VCaP (cell line): ENCODE data around the gene RABGEF1.
"Not testable (repeated sequence)": the region's sequence is repeated elsewhere in the genome, so short reads cannot be mapped to it uniquely, and the experiment has no call there.

Experiments used
- H3K27ac ChIP-seq: fragments of 450-650 bp; 2 replicates; pipeline ENCODE4 v1.5.1; 2017
- CTCF ChIP-seq: fragments of 450-650 bp; conservative IDR thresholded peaks from 2 replicates; pipeline ENCODE4 v1.5.1; 2017; ENCODE audit warnings: mild to moderate bottlenecking, moderate library complexity

The RABGEF1 gene

DNA sequence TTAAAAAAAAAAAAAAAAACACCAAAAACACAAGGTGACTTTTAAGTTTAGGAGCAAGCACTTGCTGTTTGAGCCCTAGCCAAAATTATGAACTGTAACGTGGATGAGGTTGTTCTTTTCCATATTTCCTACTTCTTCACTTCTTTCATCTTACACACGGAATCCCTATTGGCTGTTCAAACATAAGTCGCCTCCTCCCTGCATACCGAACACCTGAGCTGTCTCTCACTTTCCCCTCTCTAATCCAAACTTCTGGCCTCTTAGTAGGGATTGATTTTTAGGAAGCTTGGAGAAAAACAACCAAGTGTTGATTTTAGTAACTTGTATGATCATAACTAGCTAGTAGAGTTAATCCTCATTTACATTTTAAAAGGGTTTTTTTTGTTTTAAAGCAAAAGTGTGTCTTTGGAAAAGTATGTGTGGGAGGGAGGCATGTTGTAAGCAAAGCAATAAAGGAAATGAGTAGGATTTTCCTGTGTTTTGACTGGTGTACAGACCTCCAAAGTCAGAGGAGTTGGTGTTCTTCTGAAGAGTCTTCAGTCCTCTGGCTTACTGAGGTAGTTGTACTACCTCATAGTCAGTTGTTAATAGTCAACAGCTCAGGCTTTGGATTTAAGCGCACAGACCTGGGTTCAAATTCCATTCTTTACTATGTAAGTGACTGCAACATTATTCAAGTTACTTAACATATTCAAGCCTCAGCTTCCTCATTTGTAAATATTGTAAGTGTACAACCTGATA lies 39.3 kb downstream of the RABGEF1 start:
- no peak overlapping the region for H3K27ac ChIP-seq
- TF ChIP-seq CTCF: no peak

GRCh38 chr7:66781408-66782090 lies 41.0 kb downstream of the RABGEF1 start:
- TF ChIP-seq CTCF: no peak
- no peak overlapping the region for H3K27ac ChIP-seq

DNA sequence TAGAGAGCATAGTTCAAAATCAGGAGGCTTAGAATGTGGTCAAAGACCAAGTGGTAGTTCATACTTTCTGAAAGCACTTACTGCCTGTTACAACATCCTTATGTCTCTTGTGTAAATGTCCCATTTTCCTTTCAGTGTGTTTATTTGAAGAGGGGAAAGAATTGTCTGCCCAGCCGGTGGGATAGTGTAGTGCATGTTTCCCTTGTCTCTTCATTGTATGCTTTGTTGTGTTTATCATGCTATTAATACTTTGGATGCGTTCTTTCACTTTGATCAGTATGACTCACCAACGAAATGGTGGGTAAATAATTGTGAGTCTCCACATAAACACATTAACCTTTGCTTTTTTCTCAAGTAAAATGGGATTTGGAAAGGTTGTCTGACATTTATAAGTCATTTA lies 42.3 kb downstream of the RABGEF1 start:
- not testable (repeated sequence) for H3K27ac ChIP-seq

DNA sequence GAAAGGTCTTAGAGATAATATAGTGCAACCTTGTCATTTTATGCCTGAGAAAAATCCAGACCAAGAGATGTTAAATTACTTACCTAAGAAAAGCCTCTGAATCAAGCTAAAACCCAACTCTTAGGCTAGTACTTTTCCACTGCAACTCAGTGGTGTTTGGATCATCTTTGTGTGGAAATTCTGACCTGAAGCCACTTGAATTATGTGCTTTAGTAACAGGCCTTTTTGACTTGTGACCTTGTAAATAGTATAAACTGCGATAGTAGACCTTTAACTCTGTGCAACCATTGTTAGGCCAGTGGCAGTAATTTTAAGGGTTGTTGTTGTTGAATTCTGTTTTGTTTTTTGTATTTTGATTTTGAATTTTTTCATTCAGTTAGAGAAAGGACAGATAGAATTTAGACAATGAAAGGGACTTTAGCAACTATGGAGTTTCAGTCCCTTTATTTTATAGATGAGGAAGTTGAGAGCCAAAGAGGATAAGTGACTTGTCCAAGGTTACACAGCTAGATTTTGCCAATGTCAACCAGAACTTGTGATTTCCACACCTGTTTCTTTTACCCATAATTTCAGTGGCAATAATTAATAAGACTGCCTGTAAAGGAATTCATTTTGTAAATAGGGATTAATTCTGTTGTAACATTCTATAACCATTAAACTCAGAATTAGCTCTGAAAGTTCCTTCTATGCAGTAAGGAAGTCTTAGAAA lies 43.5 kb downstream of the RABGEF1 start:
- not testable (repeated sequence) for H3K27ac ChIP-seq

DNA sequence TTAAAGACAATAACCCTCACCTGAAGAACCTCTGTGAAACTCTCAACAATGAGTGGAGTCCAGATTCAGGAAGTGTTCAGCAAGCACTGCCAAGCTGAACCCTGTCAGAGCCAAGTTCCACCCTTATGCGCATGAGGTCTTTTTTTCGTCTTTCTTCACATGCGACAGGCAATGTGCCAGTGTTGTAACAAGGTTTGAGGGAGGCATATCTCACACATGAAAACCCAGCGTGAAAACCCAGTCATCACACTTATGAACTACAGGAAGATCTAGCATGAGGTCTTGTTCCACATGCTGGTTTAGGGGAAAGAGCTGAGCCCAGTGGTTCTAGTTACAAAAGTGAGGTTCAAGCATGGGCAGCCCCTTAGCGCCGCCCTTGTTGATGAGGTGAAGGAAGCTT lies 49.7 kb downstream of the RABGEF1 start:
- no peak overlapping the region for H3K27ac ChIP-seq
- TF ChIP-seq CTCF: no peak

GRCh38 chr7:66790725-66791124 lies 50.2 kb downstream of the RABGEF1 start:
- TF ChIP-seq CTCF: no peak
- H3K27ac ChIP-seq: no peak overlapping the region

DNA sequence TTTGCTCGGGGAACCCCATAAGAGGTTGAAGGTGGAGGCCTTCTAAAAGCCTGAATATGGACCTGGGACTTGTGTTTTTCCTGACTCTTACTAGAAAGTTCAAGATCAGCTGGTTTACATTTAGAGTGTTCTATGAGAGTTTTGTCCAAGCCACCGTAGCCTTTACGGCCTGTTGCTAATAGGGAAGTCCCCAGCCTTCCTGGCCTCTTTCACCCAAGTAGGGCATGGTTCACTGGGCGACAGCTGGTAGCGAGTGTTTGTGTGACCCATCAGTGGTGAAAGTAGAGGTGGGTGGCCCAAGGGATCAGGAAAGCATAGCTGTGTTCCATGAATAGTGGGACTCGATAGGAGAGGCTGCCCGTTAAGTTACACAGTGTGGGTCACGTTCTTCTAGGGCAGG lies 60.1 kb downstream of the RABGEF1 start:
- TF ChIP-seq CTCF: no peak
- no peak overlapping the region for H3K27ac ChIP-seq

- TF ChIP-seq CTCF: no peak; the same call in 1 of the 2 replicates
Observed at GRCh38 chr7:66804001-66804400, 63.5 kb downstream of the RABGEF1 start.

More at GRCh38 chr7:66804001-66804400, 63.5 kb downstream of the RABGEF1 start:
- no peak overlapping the region for H3K27ac ChIP-seq
